Body of pancreas (tissue), 4 donors: ENCODE measurements around the gene CCDC27. TPM values are rescaled to one million over a fixed set of nuclear protein-coding genes. Genes with fewer than 3 reads are reported as not detected.

Experiments used
- ATAC-seq: fragments of 150-250 bp; one replicate; pipeline ENCODE4 v1.9.1; 2016
- DNase-seq, 4 donors: peaks; one replicate each; pipeline ENCODE4 v3.0.0-alpha.2; 2019
- H3K27ac ChIP-seq, 4 donors: fragments of 200-600 bp; sonication (generic); 1 replicate in 3 of 4; 2 replicates in 1 of 4; pipeline versions ENCODE4 v1.5.1 to v1.6.1; 2016 to 2019; ENCODE audit warnings: mild to moderate bottlenecking in 1 of 4, mixed read lengths in 1 of 4, moderate library complexity in 1 of 4
- H3K27me3 ChIP-seq, 2 donors: fragments of 200-600 bp; sonication (generic); one replicate each; pipeline ENCODE4 v1.6.0; 2016; ENCODE audit warnings: mild to moderate bottlenecking in 1 of 2
- H3K36me3 ChIP-seq, 2 donors: fragments of 200-600 bp; sonication (generic); replicated peaks in 1 of 2; 2 replicates each; pipeline ENCODE4 v1.5.1; 2016; ENCODE audit warnings: low read depth in 2 of 2; ENCODE audit not compliant: insufficient read depth in 1 of 2
- H3K4me1 ChIP-seq: fragments of 200-600 bp; sonication (generic); one replicate; pipeline ENCODE4 v1.6.0; 2016
- H3K4me3 ChIP-seq, 2 donors: fragments of 200-600 bp; sonication (generic); 1 replicate in 1 of 2; 2 replicates in 1 of 2; pipeline ENCODE4 v1.5.1; 2016 to 2019
- H3K9me3 ChIP-seq, 3 donors: fragments of 200-600 bp; sonication (generic); 1 replicate in 2 of 3; 2 replicates in 1 of 3; pipeline ENCODE4 v1.5.1; 2016
- CTCF ChIP-seq, 7 experiments: fragments of 450-650 bp in 4 of 7; fragments of 200-600 bp in 3 of 7; sonication (generic) in 3 of 7; IDR thresholded peaks; one replicate each; pipeline ENCODE4 v1.5.1; 2016 to 2019; ENCODE audit warnings: antibody characterized with exemption in 7 of 7
- POLR2A ChIP-seq, 3 donors: fragments of 450-650 bp; IDR thresholded peaks; one replicate each; pipeline ENCODE4 v1.6.1; 2016; ENCODE audit warnings: antibody characterized with exemption in 3 of 3, mild to moderate bottlenecking in 2 of 3
- WGBS, 2 donors: methylation state at CpG; one replicate each; pipeline ENCODE4 v1.1.5; 2017; 5-methylcytosine and 5-hydroxymethylcytosine counted together
- intact Hi-C: fragments of 100-400 bp; cut with DNase I; formaldehyde crosslinking; loops from one replicate; pipeline ENCODE4 v1.15.1; 2023
- total RNA-seq, 2 donors: library from RNA; depleted of rRNA; stranded (reverse); fragments of >200 nt; gene quantifications; one replicate each; pipeline ENCODE4 v1.1.0, GENCODE V29; 2016

Gene CCDC27
- total RNA-seq, 2 donors from 2014 or later, result not detected

GRCh38 chr1:3712573-3713535 is 39.4 kb upstream of the CCDC27 start:
- DNase-seq, result no peak
- Histone ChIP-seq H3K9me3 (no peaks in the 10 kb centered on the region), H3K4me3 (no peak overlapping the region), H3K27ac (no peak overlapping the region), H3K4me1 (peaks cover 10% of the 10 kb centered on the region), H3K27me3 (no peaks in the 10 kb centered on the region), H3K36me3 (no peaks in the 10 kb centered on the region)
- WGBS, 2 donors, result 40 to 56% methylated on average over 2 to 17 of the region's 19 CpGs
- intact Hi-C loops, result no loop called here
- no peak for TF ChIP-seq CTCF (IDR thresholded peaks at IDR 0.05)
- TF ChIP-seq POLR2A (IDR thresholded peaks at IDR 0.05), result no peak
- no peak for ATAC-seq

GRCh38 chr1:3713840-3714239 is 38.4 kb upstream of the CCDC27 start:
- Histone ChIP-seq H3K4me1 (peaks cover 5% of the 10 kb centered on the region), H3K36me3 (no peaks in the 10 kb centered on the region), H3K9me3 (no peaks in the 10 kb centered on the region), H3K27me3 (no peaks in the 10 kb centered on the region), H3K27ac (no peak overlapping the region), H3K4me3 (no peak overlapping the region)
- intact Hi-C loops, result no loop called here
- WGBS, 2 donors, result 81 to 97% methylated on average over 4 to 7 of the region's 7 CpGs
- no peak for ATAC-seq
- TF ChIP-seq POLR2A (IDR thresholded peaks at IDR 0.05) (no peak), CTCF (IDR thresholded peaks at IDR 0.05) (no peak)
- DNase-seq, result no peak

GRCh38 chr1:3714284-3714741 is 37.9 kb upstream of the CCDC27 start:
- Histone ChIP-seq H3K9me3 (no peaks in the 10 kb centered on the region), H3K36me3 (no peaks in the 10 kb centered on the region), H3K27me3 (no peaks in the 10 kb centered on the region), H3K4me3 (no peak overlapping the region), H3K4me1 (peaks cover under 1% of the 10 kb centered on the region), H3K27ac (no peak overlapping the region)
- TF ChIP-seq CTCF (IDR thresholded peaks at IDR 0.05) (no peak), POLR2A (IDR thresholded peaks at IDR 0.05) (no peak)
- WGBS, 2 donors, result 54% methylated on average over 9 of the region's 10 CpGs; no CpG with 5 or more reads in 1 of the 2 donors
- DNase-seq, result no peak
- intact Hi-C loops, result no loop called here
- no peak for ATAC-seq

DNA sequence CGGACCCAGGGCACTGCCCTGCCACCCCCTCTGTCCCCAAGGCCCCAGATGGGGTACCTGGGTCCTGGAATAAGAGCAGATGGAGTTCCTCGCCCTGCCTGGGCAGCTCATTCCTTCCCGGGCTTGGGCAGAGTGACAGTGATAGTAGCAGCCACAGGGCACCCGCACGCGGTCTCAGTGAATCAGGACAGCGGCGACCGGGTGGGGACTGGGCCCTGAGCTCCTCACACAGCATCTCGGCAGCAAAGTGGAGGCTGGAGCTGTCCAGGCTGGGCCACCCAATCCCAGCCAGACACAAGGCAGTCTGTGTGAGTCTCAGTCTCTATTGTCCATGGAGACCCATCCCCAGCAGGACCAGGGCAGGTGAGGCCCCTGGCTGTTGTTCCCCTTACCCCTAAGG is 37.4 kb upstream of the CCDC27 start:
- DNase-seq (no peak), ATAC-seq (no peak)
- Histone ChIP-seq H3K4me1 (no peaks in the 10 kb centered on the region), H3K9me3 (no peaks in the 10 kb centered on the region), H3K36me3 (no peaks in the 10 kb centered on the region), H3K27me3 (no peaks in the 10 kb centered on the region), H3K27ac (no peak overlapping the region), H3K4me3 (no peak overlapping the region)
- TF ChIP-seq CTCF (IDR thresholded peaks at IDR 0.05) (no peak), POLR2A (IDR thresholded peaks at IDR 0.05) (no peak)
- WGBS, 2 donors, result 74% methylated on average over 3 of the region's 10 CpGs; no CpG with 5 or more reads in 1 of the 2 donors
- intact Hi-C loops, result no loop called here
